Activated CD4-positive, alpha-beta memory T cell treated with anti-CD3 and anti-CD28 coated beads for 36 hours (primary cell): Measurements from ENCODE around the gene ANAPC1. TPM values are rescaled to one million over a fixed set of nuclear protein-coding genes. Genes with fewer than 3 reads are reported as not detected.

Experiments used
- microRNA-seq: library from miRNA; unstranded; fragments of <30 nt; microRNA quantifications from one replicate; pipeline ENCODE4 v1.2.0, GENCODE V29; 2022; ENCODE audit warnings: borderline number of aligned reads, borderline microRNAs expressed, borderline replicate concordance
- total RNA-seq, 2 experiments: library from RNA; stranded (reverse); gene quantifications; one replicate each; pipeline ENCODE4 v1.2.3, GENCODE V29; 2021

The ANAPC1 gene
- total RNA-seq, 2 experiments from 2014 or later = 88.8 to 90.2 TPM

Small RNA genes within 50 kb of the gene (microRNA-seq; reads per million reads assigned to microRNA genes)
- gene MIR4771-2 = not detected

Other genes starting within 250 kb of the ANAPC1 start
- 1 to 10 TPM; 1.0 to 1.2 TPM for gene MERTK, start 14.4 kb upstream of the ANAPC1 start, total RNA-seq
- 10 to 100 TPM; 22.3 to 24.1 TPM for gene TMEM87B, start 171.1 kb upstream of the ANAPC1 start, total RNA-seq